ENCODE data around the gene SDHB.

DNA sequence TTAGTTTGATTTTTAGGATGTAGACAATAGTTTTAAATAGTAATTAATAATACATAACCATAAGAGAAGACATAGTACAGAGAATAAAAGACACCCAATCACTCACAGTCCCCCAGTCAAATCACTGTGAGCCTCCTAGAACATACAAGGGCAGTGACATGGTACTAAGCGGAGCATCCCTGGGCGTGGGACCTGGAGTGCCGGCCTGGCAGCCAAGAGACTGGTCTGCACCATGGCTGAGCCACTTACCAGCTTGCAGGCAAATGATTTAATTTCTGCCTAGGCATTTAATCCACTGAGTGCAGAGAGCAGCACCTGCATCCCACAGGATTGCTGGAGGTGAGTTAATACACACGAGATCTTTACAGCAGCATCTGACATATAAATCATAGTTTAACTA is 20.4 kb downstream of the SDHB start:
- TF ChIP-seq EZH2 (IDR thresholded peaks at IDR 0.05; ENCODE audit: low read length, unreplicated experiment): no peak
- TF ChIP-seq, protein P1, sequence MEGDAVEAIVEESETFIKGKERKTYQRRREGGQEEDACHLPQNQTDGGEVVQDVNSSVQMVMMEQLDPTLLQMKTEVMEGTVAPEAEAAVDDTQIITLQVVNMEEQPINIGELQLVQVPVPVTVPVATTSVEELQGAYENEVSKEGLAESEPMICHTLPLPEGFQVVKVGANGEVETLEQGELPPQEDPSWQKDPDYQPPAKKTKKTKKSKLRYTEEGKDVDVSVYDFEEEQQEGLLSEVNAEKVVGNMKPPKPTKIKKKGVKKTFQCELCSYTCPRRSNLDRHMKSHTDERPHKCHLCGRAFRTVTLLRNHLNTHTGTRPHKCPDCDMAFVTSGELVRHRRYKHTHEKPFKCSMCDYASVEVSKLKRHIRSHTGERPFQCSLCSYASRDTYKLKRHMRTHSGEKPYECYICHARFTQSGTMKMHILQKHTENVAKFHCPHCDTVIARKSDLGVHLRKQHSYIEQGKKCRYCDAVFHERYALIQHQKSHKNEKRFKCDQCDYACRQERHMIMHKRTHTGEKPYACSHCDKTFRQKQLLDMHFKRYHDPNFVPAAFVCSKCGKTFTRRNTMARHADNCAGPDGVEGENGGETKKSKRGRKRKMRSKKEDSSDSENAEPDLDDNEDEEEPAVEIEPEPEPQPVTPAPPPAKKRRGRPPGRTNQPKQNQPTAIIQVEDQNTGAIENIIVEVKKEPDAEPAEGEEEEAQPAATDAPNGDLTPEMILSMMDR (conservative IDR thresholded peaks at IDR 0.05; ENCODE audit: low read depth, low read length): no peak
